DMS53 treated with DMSO at 0.1 percent for 48 hours (cell line): Measurements from ENCODE around the gene PTPRK.
A peak's percentile ranks its signal among the peaks of the same experiment; 100 is the strongest.
"Not testable (repeated sequence)": the region's sequence is repeated elsewhere in the genome, so short reads cannot be mapped to it uniquely, and the experiment has no call there.

Experiments
- DNase-seq: peaks from one replicate; lab custom pipeline; 2025; ENCODE audit not compliant: unreplicated experiment; lab: John Stamatoyannopoulos, UW

Gene PTPRK

DNA sequence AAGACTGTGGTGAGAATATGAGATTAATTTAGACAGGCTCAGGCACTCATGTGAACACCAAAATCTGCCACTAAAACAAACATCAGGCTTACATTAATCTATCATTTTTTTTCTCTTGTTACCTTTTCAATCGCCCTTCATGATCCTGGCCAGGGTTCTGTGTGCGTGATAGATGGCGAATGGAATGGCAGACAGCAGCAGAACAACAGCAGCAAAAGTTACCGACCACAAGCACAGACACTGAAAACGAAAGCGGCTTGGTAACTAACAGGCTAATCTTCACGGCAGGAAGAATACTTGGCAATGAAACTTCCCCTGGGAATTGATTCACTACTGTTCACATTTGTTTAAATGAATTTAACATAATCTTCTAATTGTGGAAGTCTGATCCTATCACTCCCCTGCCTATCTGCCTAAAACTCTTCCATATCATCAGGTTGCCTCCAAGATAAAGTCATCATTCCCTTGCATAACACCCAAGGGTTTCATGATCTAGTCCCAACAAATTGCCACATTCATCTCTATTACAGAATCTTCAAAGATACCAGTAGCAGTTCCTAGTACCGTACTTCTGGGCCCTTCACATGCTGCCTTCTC lies 28.7 kb downstream of the PTPRK start:
- DNase-seq = no peak

DNA sequence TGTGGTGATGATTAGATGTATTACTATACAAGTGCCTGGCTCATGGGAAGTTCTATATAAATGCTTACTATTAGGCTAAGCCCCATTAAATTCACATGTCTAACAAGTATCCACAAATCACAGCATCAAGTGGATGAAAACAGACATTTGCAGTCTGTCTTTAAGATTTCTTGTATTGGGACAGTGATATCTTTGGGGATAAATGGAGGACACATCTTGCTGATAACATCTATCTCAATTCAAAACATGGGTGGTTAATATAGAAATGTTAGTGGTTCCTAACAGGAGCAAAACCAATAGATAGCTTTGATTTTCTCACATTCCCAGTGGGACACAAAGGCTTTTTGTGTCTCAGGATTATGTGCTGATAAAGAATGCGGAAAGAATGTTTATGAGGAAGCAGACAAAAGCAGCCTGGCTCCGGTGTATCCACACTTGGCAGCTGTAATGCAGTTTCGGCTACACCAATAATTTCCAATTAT lies 29.3 kb downstream of the PTPRK start:
- DNase-seq = no peak

DNA sequence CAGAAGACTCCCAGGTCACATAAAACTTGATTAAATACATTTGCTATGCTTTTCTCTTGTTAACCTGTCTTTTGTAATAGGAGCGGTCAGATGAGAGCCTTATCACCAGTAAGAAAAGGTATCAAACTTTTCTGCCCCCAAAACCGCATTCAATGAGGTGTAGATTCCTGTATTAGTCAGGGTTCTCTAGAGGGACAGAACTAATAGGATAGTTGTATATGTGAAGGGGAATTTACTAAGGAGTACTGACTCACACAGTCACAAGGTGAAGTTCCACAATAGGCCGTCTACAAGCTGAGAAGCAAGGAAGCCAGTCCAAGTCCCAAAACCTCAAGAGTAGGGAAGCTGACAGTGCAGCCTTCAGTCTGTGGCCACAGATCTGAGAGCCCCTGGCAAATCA lies 32.7 kb downstream of the PTPRK start:
- no peak for DNase-seq

DNA sequence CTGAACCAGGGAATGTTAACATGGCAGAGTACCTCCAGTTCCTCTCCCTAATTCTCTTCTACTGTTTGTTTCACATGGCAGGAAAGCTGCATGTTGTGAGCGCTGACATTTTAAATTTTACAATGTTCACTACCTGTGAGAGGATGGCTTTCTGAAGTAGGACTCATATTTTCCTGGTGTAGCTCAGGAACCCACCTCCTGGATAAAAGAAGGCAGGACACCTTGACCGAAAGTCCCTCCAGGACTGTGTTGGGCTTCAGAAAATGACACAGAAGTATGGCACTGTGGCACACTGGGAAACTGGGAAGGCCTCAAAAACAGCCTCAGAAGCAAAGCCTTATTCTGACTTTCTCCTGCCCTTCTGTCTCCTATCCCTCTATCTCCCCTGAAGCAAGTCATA lies 33.3 kb downstream of the PTPRK start:
- DNase-seq = no peak

DNA sequence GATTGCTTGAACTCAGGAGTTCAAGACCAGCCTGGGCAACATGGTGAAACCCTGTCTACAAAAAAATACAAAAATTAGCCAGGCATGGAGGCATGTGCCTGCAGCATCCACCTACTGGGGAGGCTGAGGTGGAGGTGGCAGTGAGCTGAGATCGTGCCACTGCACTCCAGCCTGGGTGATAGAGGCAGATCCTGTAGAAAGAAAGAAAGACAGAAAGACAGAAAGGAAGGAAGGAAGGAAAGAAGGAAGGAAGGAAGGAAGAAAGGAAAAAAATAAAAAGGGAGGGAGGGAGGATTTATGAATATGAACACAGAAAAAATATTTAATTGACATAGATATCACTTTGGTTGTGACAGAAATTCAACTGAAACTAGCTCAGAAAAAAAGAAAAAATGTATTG lies 33.8 kb downstream of the PTPRK start:
- not testable (repeated sequence) for DNase-seq

DNA sequence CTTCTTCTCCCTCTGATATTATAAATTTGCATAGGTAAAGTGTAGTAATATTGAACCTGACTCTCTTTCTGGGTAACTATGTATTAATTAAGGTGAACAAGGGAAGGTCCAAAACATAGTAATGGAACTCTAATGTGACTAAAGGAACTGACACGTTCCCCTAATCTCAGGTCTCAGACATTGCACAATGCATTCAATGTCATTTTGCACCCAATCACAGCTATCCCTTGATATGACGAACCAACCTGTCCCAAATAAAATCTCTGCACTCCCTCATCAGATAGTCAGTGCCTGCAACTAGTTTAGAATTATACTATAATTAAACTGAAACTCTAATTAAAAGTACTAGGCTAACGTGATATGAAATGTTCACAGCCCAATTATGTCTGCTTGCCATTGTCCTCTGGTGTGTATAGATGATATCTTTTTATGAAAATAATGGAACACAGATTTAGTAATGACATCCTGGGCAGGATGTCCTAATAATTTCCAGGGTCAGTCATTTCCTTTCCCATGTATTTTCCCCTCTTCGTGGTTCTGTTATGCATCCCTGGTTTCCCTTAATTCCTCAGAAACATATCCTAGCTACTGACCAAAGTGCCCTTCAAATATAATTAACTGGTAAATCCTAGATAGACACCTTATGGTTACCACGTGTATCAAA lies 36.8 kb downstream of the PTPRK start:
- no peak for DNase-seq

DNA sequence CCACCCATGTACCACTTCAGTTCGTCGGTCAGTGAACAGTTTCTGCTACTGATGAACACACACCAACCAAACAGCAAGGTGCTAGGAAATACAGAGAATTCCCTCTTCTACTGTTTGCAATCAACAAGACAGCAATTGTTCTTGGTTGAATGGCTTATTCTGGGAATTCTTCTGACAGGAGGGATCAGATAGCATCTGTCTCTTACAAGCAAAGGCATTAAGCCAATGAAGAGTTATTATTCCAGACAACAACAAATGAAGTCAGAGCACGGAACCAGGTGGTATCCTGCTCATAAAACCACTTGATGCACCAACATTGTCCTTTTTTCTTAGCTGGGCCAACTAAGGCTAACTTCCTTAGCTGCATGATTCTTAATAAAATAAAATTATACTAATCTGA lies 37.8 kb downstream of the PTPRK start:
- no peak for DNase-seq

DNA sequence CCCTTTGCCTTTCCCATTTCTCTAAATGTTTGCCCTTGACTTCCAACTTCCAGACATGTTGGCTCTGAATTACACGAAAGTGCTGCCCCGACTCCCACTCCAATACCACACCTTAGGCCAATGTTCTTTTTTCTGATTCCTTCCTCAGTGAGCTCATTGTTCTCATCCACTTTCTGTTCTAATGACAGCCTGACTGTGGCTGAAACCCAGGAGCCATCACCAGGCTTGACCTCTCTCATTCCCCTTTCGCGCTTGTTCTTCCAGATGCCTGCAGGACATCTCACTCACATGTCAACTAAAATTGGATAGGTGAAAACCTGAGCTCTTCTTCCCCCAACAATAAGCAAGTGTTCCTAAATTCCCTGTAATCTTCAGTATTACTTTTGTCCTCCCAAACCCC lies 40.4 kb downstream of the PTPRK start:
- DNase-seq = no peak

DNA sequence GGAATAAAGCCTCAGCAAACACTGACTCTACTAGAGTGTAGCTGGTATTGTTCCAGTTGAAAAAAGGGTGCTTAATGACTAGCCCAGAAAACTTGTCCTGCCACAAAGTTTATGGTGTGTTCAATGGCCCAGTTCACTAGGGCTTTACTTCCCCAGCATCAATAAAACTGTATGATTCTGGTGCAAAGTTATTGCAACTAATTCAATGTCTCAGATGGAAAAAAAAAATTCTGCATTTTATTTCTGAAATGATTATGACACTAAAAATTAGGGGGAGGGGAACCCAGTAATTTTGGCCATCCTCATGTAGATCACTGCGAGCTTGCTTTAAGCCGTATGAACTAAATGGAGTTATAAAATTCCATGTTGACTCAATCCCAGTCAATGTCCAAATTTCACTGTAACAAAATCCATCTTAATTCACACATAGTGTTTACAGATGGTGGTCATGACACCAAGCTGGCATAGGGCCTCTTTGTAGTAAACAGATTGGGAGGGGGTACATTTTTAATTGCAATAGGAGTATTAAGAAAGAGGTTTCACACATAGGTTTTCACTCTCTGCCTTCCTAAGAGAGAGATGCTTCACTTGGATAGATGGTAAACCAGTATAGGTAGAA lies 41.2 kb downstream of the PTPRK start:
- no peak for DNase-seq

DNA sequence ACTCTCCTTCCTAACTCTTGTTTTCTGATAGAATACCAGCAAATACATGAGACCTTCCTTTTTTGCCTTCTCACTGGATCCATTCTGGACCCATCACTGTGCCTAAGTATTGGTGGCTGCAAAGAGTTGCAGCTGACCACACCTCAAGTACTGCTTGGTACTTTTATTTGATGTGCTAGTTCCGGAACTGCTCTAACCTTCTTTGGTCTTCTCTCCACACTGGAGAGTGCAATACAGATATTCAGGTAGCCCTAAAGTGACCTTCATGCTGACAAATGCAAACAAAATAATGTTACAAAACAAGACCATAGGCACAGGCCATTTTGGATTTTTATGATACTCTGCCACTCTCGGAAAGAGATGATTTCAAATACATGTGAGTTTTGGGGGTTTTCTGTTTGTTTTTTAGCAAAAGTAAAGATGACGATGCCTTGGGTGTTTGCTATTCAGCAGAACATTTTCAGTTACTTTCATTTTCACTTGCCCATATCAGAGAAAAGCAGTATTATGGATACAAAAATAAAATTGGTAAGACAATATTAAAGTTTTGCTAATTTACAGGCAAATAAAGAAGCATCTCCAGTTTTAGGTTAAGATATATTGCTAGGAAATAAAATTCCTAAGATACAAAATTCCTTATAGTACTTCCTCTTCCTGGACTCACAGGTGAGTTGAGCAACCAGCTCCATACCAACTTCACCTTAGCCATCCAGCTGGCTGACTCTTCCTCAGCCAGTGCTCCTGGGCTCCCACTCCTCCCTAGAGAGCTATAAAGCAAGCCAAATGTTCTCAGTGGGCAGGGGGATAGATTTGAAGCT lies 42.0 kb downstream of the PTPRK start:
- DNase-seq = peak; percentile 25

DNA sequence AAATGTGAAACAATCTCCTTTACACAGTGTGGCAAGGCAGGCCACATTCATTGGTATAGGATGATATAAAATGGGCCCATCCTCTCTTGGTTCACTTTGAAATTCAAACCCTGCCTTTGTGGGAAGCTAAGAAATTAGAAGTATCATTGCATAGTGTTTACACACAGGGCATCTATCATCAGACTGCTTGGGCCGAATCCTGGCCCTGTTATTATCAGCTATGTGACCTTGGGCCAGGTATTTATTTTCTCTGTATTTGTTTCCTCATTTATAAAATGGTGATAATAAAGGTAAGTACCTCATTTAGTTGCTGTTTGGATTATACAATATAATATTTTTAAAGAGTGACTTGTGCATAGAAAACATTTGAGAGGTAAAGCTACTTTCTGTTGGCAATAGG lies 45.5 kb downstream of the PTPRK start:
- no peak for DNase-seq

DNA sequence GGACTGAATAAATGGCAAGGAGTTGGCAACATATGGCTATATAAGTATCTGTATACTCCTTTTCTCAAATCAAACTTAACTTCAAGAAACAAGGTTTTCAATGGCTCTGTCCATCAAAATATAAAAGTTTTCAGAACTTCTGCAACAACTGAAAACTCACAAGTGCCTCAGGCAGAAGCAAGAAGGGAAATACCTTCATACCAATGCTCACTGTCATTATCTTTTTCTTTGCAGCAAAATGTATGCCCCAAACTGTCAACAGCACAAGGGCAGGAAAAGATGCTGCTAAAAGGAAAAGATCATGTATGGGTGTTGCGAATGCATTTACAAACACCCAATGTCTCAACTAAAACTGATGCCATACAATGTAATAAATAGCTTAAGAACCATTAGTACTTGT lies 45.9 kb downstream of the PTPRK start:
- DNase-seq = no peak

DNA sequence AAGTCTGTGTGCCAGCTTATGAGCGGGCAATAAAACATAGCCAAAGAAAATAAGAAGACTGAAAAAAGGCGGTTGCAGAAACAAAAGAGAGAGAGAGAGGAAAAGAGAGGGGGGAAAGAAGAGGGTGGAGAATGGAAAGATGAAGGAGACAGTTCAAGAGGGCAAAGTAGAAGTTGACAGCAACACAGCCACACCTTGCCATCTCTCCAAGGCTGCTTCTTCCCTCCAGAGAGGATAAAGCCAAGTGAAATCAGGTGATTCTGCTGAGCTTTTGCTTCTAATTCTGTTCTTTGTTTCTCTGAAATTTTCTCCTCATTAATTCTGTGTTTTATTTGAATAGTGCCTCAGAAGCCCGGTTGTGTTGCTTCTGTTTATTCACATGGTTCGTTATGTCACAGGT lies 48.5 kb downstream of the PTPRK start:
- DNase-seq = no peak

DNA sequence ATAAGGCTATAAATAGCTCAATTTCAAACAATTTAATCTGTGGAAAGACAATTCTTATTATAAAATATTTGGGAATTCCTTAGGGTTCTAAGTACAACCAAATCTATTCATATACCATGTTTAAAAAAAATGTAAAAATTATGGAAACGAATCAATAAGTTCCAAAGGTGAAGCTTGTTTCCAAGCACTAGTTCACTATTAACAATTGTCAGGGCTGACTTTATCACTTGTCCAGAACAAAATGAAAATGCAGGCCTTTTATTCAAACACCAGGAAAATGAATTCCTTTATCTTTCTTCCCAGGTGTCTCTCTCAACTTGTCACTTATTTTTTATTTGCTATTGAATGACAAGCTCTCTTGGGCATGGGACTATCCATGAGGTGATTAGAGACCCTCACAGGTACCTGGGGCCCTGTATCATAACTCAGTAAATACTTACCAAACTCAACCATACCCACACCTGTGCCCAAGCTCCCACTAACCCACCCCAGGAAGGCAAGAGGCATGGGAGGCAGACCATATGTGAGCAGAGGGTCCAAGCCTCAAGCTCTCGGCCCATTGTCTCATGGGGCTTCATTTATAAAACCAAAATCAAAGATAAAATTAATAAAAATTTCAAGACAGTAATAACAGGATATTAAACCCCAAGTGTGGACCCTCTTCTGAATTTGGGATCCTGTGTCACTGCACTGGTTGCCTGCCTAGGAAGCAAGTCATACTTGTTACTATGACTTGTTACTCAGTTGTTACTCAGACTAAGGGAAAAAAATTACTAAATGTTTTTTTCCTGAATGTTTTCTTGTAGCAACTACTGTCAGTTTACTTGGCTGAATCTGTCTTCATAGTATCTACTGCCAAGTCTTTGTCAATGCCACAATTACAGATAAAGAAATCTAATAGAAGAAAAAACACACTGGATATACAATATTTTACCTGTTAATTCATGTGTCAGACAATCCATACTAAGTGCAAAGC lies 54.7 kb downstream of the PTPRK start:
- no peak for DNase-seq

DNA sequence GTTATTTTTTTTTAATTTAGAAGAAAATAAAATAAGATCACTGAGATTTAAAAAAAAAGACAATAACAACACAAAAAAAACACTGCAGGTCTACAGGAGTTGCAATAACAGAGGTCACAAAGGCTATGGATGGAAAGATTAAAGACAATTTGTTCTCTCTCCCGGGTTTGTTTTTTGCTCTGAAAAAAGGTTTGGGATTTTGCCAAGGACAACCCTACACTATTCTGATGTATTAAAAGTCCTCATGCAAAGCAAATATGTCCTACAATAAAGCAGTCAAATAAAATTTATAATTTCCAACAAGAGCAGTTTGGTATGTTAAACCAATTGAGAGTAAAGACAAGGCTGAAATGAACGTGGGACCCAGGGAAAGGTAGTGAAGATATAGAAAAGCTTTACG lies 55.6 kb downstream of the PTPRK start:
- DNase-seq = no peak

DNA sequence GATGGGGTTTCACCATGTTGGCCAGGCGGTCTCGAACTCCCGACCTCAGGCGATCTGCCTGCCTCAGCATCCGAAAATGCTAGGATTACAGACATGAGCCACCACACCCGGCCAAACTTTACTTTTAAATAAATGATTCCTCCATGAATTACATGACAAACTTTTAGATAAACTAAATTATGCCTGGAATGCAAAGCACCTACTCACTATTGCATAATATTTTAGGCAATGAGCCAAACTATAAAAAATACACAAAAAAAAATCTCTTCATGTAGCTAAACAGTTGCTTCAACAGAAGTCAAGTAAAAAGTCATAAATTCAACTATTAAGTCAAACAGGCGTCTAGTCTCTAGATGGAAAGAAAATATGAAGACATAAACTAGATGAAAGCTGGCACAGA lies 56.5 kb downstream of the PTPRK start:
- DNase-seq = no peak

DNA sequence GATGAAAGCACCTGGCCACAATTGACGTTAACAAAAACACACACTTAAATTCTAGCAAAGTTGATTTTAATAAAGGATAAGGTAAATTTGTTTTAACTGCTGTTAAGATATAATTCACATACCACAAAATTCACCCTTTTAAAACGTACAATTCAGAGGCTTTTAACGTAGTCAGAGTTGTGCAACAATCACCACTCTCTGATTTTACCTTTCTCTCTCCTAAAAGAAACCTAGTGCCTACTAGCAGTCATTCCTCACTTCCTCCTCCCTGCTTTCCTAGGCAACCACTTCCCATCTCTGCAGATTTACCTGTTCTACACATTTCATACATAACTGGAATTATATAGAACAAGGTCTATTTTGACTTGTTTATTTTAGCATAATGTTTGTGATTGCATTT lies 58.9 kb downstream of the PTPRK start:
- DNase-seq = no peak

DNA sequence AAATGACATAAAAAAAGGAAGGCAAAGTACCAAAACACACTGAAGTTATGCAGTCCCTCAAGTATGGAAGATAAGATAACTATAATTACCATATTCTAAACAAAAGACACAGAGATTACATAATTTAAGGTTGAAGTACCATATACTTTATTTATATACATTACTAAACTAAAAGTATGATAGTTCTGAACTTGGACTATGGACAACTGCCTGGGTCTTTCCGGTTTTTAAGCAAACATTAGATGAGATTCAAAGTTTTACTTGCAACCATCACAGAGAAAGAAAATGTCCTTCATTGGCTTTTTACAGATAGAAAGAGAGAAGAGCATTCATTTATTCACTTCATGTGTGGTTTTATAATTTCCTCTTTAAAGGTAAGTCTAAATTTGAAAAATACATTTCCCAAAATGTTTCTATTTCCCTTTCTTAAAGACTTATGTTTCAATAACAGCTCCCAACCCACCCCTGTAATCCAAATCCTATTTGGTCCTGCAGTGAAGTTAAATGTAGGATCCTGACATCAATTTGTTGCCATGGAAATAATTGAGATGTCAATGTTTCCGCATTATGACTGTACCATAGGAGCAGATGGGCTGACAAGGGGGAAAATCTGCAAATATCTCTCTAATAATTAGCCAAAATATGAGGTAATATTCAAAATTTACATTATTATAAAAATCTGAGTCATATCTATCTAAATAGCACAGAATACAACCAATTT lies 63.7 kb downstream of the PTPRK start:
- DNase-seq = no peak

DNA sequence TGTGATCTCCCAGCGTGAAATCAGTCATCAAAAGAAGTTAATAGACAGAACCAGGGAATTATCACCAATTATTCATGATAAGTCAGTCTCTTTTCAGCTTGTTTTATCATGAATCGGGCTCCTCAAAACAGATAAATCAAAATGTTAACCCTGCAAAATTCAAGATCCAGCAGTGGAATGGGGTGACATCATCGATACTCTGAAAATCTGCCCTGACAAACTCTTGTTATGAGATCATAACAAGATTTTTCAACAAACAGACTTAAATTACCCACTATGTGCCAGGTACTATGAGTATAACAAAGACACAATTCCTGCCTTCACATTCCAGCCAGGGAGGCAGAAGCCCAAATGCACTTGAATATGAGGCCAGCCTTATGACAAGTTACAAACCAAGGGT lies 64.4 kb downstream of the PTPRK start:
- no peak for DNase-seq

DNA sequence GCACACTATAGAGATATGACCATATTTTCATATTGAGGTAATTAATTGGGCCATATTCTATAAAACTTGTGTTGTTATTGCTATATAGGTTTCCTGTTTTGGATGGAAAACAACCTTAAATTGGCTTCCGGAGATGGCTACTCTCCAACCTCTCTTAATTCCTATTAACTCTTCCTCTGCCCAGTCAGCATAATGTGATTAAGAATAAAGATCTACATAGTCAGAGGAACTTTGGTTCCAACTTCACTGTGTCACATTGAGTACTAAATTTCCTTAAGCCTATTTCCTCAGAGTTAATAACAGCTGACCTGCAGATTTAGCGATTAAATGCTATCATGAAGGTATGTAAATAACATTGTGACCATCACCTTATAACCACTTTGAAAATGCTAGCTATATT lies 67.7 kb downstream of the PTPRK start:
- no peak for DNase-seq
